CD4-positive, CD25-positive, alpha-beta regulatory T cell (primary cell): ENCODE data around the gene COL4A1. TPM values are rescaled to one million over a fixed set of nuclear protein-coding genes. Genes with fewer than 3 reads are reported as not detected.

Experiments used
- ATAC-seq, 2 donors: fragments of 150-1000 bp; cut with Tn5 transposase; one replicate each; pipeline ENCODE4 v1.10.0; 2021; ENCODE audit warnings: low read depth in 2 of 2, moderate number of reproducible peaks in 2 of 2, moderate library complexity in 1 of 2
- DNase-seq, 3 donors: peaks; one replicate each; pipeline versions ENCODE4 v3.0.0 to v3.0.0-alpha.2; 2012 to 2022; ENCODE audit warnings: mixed read lengths in 1 of 3
- H3K27ac ChIP-seq: one replicate; pipeline ENCODE4 v1.7.0; 2013; ENCODE audit warnings: mild to moderate bottlenecking, low read length; ENCODE audit not compliant: insufficient read depth, poor library complexity, severe bottlenecking
- H3K27me3 ChIP-seq: one replicate; pipeline ENCODE4 v1.7.0; 2013; ENCODE audit warnings: low read length; ENCODE audit not compliant: control insufficient read depth, insufficient read depth
- H3K36me3 ChIP-seq: one replicate; pipeline ENCODE4 v1.7.0; 2013; ENCODE audit warnings: mild to moderate bottlenecking, low read length, moderate library complexity; ENCODE audit not compliant: control insufficient read depth, insufficient read depth
- H3K4me1 ChIP-seq: 2 replicates; pipeline ENCODE4 v1.7.0; 2013; ENCODE audit warnings: mild to moderate bottlenecking, low read length; ENCODE audit not compliant: insufficient read depth, control insufficient read depth, poor library complexity, severe bottlenecking
- H3K4me3 ChIP-seq: one replicate; pipeline ENCODE4 v1.7.0; 2013; ENCODE audit warnings: low read depth, mild to moderate bottlenecking, low read length, moderate library complexity
- H3K9me3 ChIP-seq, 2 experiments: 1 replicate in 1 of 2; 2 replicates in 1 of 2; pipeline ENCODE4 v1.7.0; 2013; ENCODE audit warnings: low read length in 2 of 2, mild to moderate bottlenecking in 1 of 2, moderate library complexity in 1 of 2; ENCODE audit not compliant: control insufficient read depth in 2 of 2
- H3K27ac Mint-ChIP-seq, 3 donors: one replicate each; pipeline ENCODE4 v1.8.0; 2020 to 2022; ENCODE audit warnings: mild to moderate bottlenecking in 3 of 3, mixed read lengths in 3 of 3, moderate library complexity in 2 of 3
- H3K27me3 Mint-ChIP-seq: one replicate; pipeline ENCODE4 v1.8.0; 2022; ENCODE audit warnings: mild to moderate bottlenecking, mixed read lengths
- H3K36me3 Mint-ChIP-seq: one replicate; pipeline ENCODE4 v1.8.0; 2020; ENCODE audit warnings: mixed read lengths
- H3K4me1 Mint-ChIP-seq, 4 donors: one replicate each; pipeline ENCODE4 v1.8.0; 2020 to 2022; ENCODE audit warnings: mixed read lengths in 4 of 4, mild to moderate bottlenecking in 1 of 4
- H3K4me3 Mint-ChIP-seq, 4 donors: one replicate each; pipeline ENCODE4 v1.8.0; 2020 to 2022; ENCODE audit warnings: mild to moderate bottlenecking in 4 of 4, mixed read lengths in 4 of 4, moderate library complexity in 3 of 4
- H3K9me3 Mint-ChIP-seq, 7 donors: one replicate each; pipeline ENCODE4 v1.8.0; 2020 to 2022; ENCODE audit warnings: mixed read lengths in 7 of 7, mild to moderate bottlenecking in 3 of 7, moderate library complexity in 2 of 7
- polyA plus RNA-seq, 4 donors: library from polyadenylated mRNA; unstranded; fragments of 300-500 nt; fragmentation: Illumina TruSeq; gene quantifications; one replicate each; pipeline ENCODE4 v1.2.3, GENCODE V29; 2021
- total RNA-seq: library from RNA; stranded (reverse); gene quantifications from one replicate; pipeline ENCODE4 v1.2.3, GENCODE V29; 2022

COL4A1 gene
- total and polyA plus RNA-seq, 5 donors from 2014 or later = not detected

- Mint-ChIP-seq H3K36me3 (no peaks in the 10 kb centered on the region), H3K27me3 (no peaks in the 10 kb centered on the region), H3K4me3 (no peak overlapping the region), H3K4me1 (no peaks in the 10 kb centered on the region), H3K9me3 (peaks cover 0 to 2% (median 0%) of the 10 kb centered on the region in 7 donors), H3K27ac (no peak overlapping the region)
- no peaks in the 10 kb centered on the region for H3K36me3 ChIP-seq
- H3K27ac ChIP-seq = no peak overlapping the region
- no peaks in the 10 kb centered on the region for H3K4me1 ChIP-seq
- no peak for DNase-seq
- ATAC-seq = no peak
- H3K27me3 ChIP-seq = no peaks in the 10 kb centered on the region
- no peaks in the 10 kb centered on the region for H3K9me3 ChIP-seq
- no peak overlapping the region for H3K4me3 ChIP-seq
These were observed 41.1 kb downstream of the COL4A1 start for GRCh38 chr13:110265682-110266430.

GRCh38 chr13:110265341-110265681, 41.6 kb downstream of the COL4A1 start:
- no peaks in the 10 kb centered on the region for H3K4me1 ChIP-seq
- no peak overlapping the region for H3K4me3 Mint-ChIP-seq
- DNase-seq (no peak), ATAC-seq (no peak)
- no peaks in the 10 kb centered on the region for H3K27me3 ChIP-seq
- peaks cover 0 to 5% (median 0%) of the 10 kb centered on the region in 7 donors for H3K9me3 Mint-ChIP-seq
- H3K27ac Mint-ChIP-seq = no peak overlapping the region
- no peaks in the 10 kb centered on the region for H3K27me3 Mint-ChIP-seq
- no peak overlapping the region for H3K27ac ChIP-seq
- H3K36me3 Mint-ChIP-seq = no peaks in the 10 kb centered on the region
- H3K4me3 ChIP-seq = no peak overlapping the region
- no peaks in the 10 kb centered on the region for H3K4me1 Mint-ChIP-seq
- H3K36me3 ChIP-seq = no peaks in the 10 kb centered on the region
- H3K9me3 ChIP-seq = no peaks in the 10 kb centered on the region

GRCh38 chr13:110264685-110265275, 42.2 kb downstream of the COL4A1 start:
- no peaks in the 10 kb centered on the region for H3K4me1 Mint-ChIP-seq
- Histone ChIP-seq H3K27ac (no peak overlapping the region), H3K4me3 (no peak overlapping the region), H3K4me1 (no peaks in the 10 kb centered on the region), H3K36me3 (no peaks in the 10 kb centered on the region), H3K27me3 (no peaks in the 10 kb centered on the region), H3K9me3 (no peaks in the 10 kb centered on the region)
- H3K9me3 Mint-ChIP-seq = peaks cover 0 to 6% (median 0%) of the 10 kb centered on the region in 7 donors
- no peak overlapping the region for H3K27ac Mint-ChIP-seq
- H3K27me3 Mint-ChIP-seq = no peaks in the 10 kb centered on the region
- DNase-seq (no peak), ATAC-seq (no peak)
- no peaks in the 10 kb centered on the region for H3K36me3 Mint-ChIP-seq
- H3K4me3 Mint-ChIP-seq = no peak overlapping the region

- ATAC-seq = no peak
- no peaks in the 10 kb centered on the region for H3K9me3 ChIP-seq
- Mint-ChIP-seq H3K36me3 (no peaks in the 10 kb centered on the region), H3K4me1 (no peaks in the 10 kb centered on the region), H3K27me3 (no peaks in the 10 kb centered on the region), H3K4me3 (no peak overlapping the region), H3K27ac (no peak overlapping the region), H3K9me3 (peaks cover 0 to 6% (median 0%) of the 10 kb centered on the region in 7 donors)
- no peak overlapping the region for H3K27ac ChIP-seq
- H3K27me3 ChIP-seq = no peaks in the 10 kb centered on the region
- H3K36me3 ChIP-seq = no peaks in the 10 kb centered on the region
- no peak overlapping the region for H3K4me3 ChIP-seq
- DNase-seq = no peak
- H3K4me1 ChIP-seq = no peaks in the 10 kb centered on the region
These were observed 43.1 kb downstream of the COL4A1 start for GRCh38 chr13:110263888-110264287.

- DNase-seq (no peak), ATAC-seq (no peak)
- Histone ChIP-seq H3K36me3 (no peaks in the 10 kb centered on the region), H3K9me3 (no peaks in the 10 kb centered on the region), H3K27me3 (no peaks in the 10 kb centered on the region), H3K4me3 (no peak overlapping the region), H3K4me1 (no peaks in the 10 kb centered on the region), H3K27ac (no peak overlapping the region)
- Mint-ChIP-seq H3K4me3 (no peak overlapping the region), H3K36me3 (no peaks in the 10 kb centered on the region), H3K4me1 (no peaks in the 10 kb centered on the region), H3K27ac (no peak overlapping the region), H3K9me3 (peaks cover 0 to 6% (median 0%) of the 10 kb centered on the region in 7 donors), H3K27me3 (no peaks in the 10 kb centered on the region)
These were observed 43.6 kb downstream of the COL4A1 start for GRCh38 chr13:110263404-110263803.

GRCh38 chr13:110262508-110263291, 44.3 kb downstream of the COL4A1 start:
- Mint-ChIP-seq H3K27me3 (no peaks in the 10 kb centered on the region), H3K4me1 (no peaks in the 10 kb centered on the region), H3K27ac (no peak overlapping the region), H3K4me3 (no peak overlapping the region), H3K36me3 (no peaks in the 10 kb centered on the region), H3K9me3 (peaks cover 0 to 6% (median 0%) of the 10 kb centered on the region in 7 donors)
- no peaks in the 10 kb centered on the region for H3K4me1 ChIP-seq
- H3K9me3 ChIP-seq = no peaks in the 10 kb centered on the region
- no peaks in the 10 kb centered on the region for H3K27me3 ChIP-seq
- DNase-seq (no peak), ATAC-seq (no peak)
- no peak overlapping the region for H3K4me3 ChIP-seq
- no peaks in the 10 kb centered on the region for H3K36me3 ChIP-seq
- no peak overlapping the region for H3K27ac ChIP-seq

GRCh38 chr13:110262082-110262436, 44.9 kb downstream of the COL4A1 start:
- no peaks in the 10 kb centered on the region for H3K27me3 Mint-ChIP-seq
- H3K27me3 ChIP-seq = no peaks in the 10 kb centered on the region

More at GRCh38 chr13:110262082-110262436, 44.9 kb downstream of the COL4A1 start:
- no peaks in the 10 kb centered on the region for H3K36me3 Mint-ChIP-seq
- no peak overlapping the region for H3K27ac Mint-ChIP-seq
- H3K4me1 Mint-ChIP-seq = no peaks in the 10 kb centered on the region
- H3K9me3 Mint-ChIP-seq = peaks cover 0 to 6% (median 0%) of the 10 kb centered on the region in 7 donors
- Histone ChIP-seq H3K27ac (no peak overlapping the region), H3K4me1 (no peaks in the 10 kb centered on the region), H3K4me3 (no peak overlapping the region), H3K9me3 (no peaks in the 10 kb centered on the region), H3K36me3 (no peaks in the 10 kb centered on the region)
- no peak for ATAC-seq
- no peak overlapping the region for H3K4me3 Mint-ChIP-seq
- DNase-seq = no peak
